ENCODE results near the gene THEMIS. TPM values are rescaled to one million over a fixed set of nuclear protein-coding genes. Genes with fewer than 3 reads are reported as not detected.
"Not testable (repeated sequence)": the region's sequence is repeated elsewhere in the genome, so short reads cannot be mapped to it uniquely, and the experiment has no call there.

Gene THEMIS
- total RNA-seq, 2 experiments from 2014 or later = 22.9 to 24.5 TPM

DNA sequence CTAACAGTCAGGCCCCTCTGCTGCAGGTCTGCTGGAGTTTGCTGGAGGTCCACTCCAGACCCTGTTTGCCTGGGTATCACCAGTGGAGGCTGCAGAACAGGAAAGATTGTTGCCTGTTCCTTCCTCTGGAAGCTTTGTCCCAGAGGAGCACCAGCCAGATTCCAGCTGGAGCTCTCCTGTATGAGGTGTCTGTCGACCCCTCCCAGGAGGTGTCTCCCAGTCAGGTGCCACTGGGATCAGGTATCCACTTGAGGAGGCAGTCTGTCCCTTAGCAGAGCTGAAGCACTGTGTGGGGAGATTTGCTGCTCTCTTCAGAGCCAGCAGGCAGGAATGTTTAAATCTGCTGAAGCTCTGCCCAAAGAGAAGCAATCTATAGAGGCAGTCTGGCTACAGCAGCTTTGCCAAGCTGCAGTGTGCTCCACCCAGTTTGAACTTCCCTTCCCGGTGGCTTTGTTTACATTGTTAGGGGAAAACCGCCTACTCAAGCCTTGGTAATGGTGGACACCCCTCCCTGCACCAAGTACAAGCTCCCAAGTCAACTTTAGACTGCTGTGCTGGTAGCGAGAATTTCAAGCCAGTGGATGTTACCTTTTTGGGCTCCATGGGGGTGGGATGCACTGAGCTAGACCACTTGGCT is 119.1 kb downstream of the THEMIS start:
- H3K4me3 Mint-ChIP-seq; ATAC-seq; intact Hi-C loops (cut with DNase I, micrococcal nuclease); DNase-seq; H3K27ac Mint-ChIP-seq; H3K9me3 Mint-ChIP-seq (ENCODE audit: low read depth); POLR2A ChIA-PET; H3K27me3 Mint-ChIP-seq: not testable (repeated sequence)
- Mint-ChIP-seq H3K4me1 (peaks cover 74% of the 10 kb centered on the region), H3K36me3 (ENCODE audit: low read depth) (peaks cover 20% of the 10 kb centered on the region)
- CTCF ChIA-PET = interaction anchor here (3.7 kb wide), 1 partner anchor 74 kb away, joined by 12 read pairs; no protein-coding TSS in a partner anchor

DNA sequence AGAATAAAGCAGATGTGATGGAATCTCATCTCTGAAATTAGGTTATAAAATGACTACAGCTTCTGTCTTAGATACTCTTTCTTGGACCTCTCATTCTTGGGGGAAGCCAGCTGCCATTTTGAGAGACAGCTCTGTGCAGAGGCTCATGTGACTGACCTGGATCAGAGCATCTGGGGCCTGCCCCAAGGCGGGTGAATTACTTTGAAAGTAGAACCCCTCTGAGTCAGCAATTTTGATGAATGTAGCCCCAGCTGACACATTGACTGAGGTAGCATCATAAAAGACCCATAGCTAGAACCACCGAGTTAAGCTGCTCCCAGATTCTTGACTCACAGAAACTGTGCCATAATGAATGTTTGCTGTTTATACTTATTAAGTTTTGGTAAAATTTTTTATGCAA is 124.5 kb downstream of the THEMIS start:
- Mint-ChIP-seq H3K36me3 (ENCODE audit: low read depth) (peaks cover 22% of the 10 kb centered on the region), H3K27ac (peak overlapping the region; percentile 73), H3K27me3 (no peaks in the 10 kb centered on the region), H3K4me1 (peaks cover 52% of the 10 kb centered on the region), H3K4me3 (no peak overlapping the region), H3K9me3 (ENCODE audit: low read depth) (peaks cover 7% of the 10 kb centered on the region)
- intact Hi-C loops (cut with DNase I, micrococcal nuclease) = loop anchor here in 1 of 2 experiments (2.0 kb wide), 1 partner anchor 14 kb away; no protein-coding TSS in a partner anchor
- CTCF ChIA-PET = interaction anchor here (0.6 to 1.9 kb wide), 4 partner anchors 10 to 79 kb away, joined by 3 to 6 read pairs (median 4); no protein-coding TSS in a partner anchor
- DNase-seq = peak; percentile 52
- ATAC-seq = peak; percentile 84
- POLR2A ChIA-PET = no interaction called here

DNA sequence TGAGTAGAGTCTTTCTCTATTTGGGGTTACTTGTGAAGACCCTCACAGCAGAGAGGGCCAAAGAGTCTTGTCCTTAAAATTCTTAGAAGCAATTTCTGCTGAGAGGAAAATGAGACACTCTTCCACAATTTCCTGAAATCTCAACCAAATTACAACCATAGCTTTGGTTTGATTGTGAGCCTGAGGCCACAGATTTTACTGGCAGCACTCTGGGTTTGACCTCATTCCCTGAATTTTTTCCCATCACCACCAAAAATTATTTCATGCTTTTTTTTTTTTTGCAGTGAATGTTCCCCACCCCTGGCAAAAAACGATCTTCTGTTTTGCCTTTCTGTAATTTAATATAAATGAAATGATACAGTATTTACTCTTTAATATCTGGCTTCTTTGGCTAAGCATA is 125.5 kb downstream of the THEMIS start:
- intact Hi-C loops (cut with DNase I, micrococcal nuclease) = no loop called here
- Mint-ChIP-seq H3K36me3 (ENCODE audit: low read depth) (peaks cover 30% of the 10 kb centered on the region), H3K4me3 (no peak overlapping the region), H3K27me3 (no peaks in the 10 kb centered on the region), H3K4me1 (peaks cover 51% of the 10 kb centered on the region), H3K27ac (peak overlapping the region; percentile 78), H3K9me3 (ENCODE audit: low read depth) (peaks cover 13% of the 10 kb centered on the region)
- DNase-seq (no peak), ATAC-seq (no peak)
- ChIA-PET CTCF (interaction anchor here (1.0 to 1.9 kb wide), 4 partner anchors 11 to 38 kb away, joined by 3 to 6 read pairs (median 4); no protein-coding TSS in a partner anchor), POLR2A (no interaction called here)

DNA sequence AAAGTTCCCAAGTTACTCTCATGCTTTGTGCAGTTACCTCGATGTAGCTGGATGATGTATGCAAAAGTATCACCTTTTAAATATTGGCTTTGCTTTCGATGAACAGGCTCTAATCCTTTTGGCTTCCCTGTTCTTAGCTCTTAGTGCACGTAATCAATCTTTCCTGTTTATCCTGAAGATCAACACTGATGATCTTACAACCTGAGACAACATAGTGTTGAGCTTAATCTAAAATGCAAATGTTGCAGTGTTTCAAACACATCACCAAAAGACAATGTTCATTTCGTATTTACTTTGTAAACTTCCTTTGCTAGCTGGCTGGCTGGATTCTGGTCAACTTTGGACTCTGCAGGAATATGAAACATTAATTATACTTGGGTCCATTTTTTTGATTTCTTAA is 132.1 kb downstream of the THEMIS start:
- ChIA-PET POLR2A (no interaction called here), CTCF (interaction anchor here (1.3 to 1.6 kb wide), 3 partner anchors 15 to 87 kb away, joined by 3 to 5 read pairs (median 3); no protein-coding TSS in a partner anchor)
- DNase-seq = no peak
- Mint-ChIP-seq H3K36me3 (ENCODE audit: low read depth) (peaks cover 15% of the 10 kb centered on the region), H3K27me3 (no peaks in the 10 kb centered on the region), H3K9me3 (ENCODE audit: low read depth) (peaks cover 14% of the 10 kb centered on the region), H3K4me1 (peaks cover 44% of the 10 kb centered on the region), H3K27ac (no peak overlapping the region), H3K4me3 (no peak overlapping the region)
- intact Hi-C loops (cut with DNase I, micrococcal nuclease) = no loop called here
- no peak for ATAC-seq

DNA sequence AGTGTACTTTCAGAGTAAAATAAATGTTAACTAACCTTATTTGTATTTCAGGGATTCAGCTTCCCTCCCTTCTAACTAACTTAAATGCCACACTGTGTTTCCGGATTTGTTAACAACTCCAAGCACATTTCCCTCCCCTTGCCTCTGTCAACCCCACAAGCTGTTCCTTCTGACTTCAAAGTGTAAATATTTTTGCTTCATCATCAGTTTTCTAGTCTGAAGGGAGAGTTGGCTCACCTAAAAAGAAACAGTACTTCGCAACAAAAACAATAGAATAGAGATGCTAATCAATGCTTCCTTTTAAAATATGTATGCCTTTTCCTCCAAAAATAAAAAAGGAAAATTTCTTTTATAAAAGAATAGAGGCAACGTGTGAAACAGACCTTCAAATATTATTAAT is 132.6 kb downstream of the THEMIS start:
- Mint-ChIP-seq H3K4me1 (peaks cover 48% of the 10 kb centered on the region), H3K27me3 (no peaks in the 10 kb centered on the region), H3K9me3 (ENCODE audit: low read depth) (peaks cover 14% of the 10 kb centered on the region), H3K36me3 (ENCODE audit: low read depth) (peaks cover 15% of the 10 kb centered on the region), H3K27ac (no peak overlapping the region), H3K4me3 (no peak overlapping the region)
- POLR2A ChIA-PET = no interaction called here
- intact Hi-C loops (cut with DNase I, micrococcal nuclease) = no loop called here
- DNase-seq = no peak
- CTCF ChIA-PET = interaction anchor here (1.3 to 1.6 kb wide), 3 partner anchors 14 to 87 kb away, joined by 3 to 5 read pairs (median 3); no protein-coding TSS in a partner anchor
- no peak for ATAC-seq

DNA sequence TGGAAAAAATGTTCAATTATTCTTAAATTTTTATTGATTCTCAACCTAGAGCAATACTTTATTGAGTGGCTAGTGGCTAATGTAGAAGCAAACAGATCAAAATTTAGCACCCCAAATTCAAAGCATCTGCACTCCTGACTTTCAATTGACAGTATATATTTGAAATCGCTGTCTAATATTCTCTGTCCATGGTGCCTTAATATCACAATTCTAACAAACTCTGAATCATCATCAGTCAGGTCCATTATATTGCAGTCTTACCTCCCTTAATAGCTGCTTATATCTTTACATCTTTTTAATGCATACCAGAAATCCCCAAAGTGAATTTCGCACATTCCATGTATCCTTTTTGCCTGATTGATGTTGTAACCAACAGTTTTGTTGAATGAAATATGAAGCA is 134.9 kb downstream of the THEMIS start:
- H3K27me3 Mint-ChIP-seq = no peaks in the 10 kb centered on the region
- ChIA-PET POLR2A (no interaction called here), CTCF (no interaction called here)
- peaks cover 67% of the 10 kb centered on the region for H3K4me1 Mint-ChIP-seq
- DNase-seq (no peak), ATAC-seq (no peak)
- intact Hi-C loops (cut with DNase I, micrococcal nuclease) = no loop called here
- H3K36me3 Mint-ChIP-seq (ENCODE audit: low read depth) = peaks cover 10% of the 10 kb centered on the region
- H3K27ac Mint-ChIP-seq = no peak overlapping the region
- no peak overlapping the region for H3K4me3 Mint-ChIP-seq
- peaks cover 7% of the 10 kb centered on the region for H3K9me3 Mint-ChIP-seq (ENCODE audit: low read depth)

DNA sequence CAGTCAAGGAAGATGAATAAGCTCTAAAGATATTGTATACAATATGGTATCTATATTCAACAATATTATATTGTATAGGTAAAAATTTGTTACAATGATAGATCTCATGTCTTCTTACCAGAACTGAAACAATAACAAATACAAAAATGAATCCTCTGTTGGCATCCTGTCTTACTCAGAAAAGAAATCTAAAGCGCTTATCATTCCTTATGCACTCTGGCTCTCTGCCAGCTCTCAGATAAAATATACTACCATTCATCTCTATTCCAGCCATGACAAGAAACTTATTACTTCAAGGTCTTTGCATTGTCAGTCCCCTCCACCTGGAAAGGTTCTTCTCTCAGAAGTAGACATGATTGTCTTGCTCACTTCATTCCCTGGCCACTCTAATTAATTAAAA is 138.6 kb downstream of the THEMIS start:
- ChIA-PET CTCF (interaction anchor here (0.6 to 1.6 kb wide), 5 partner anchors 12 to 562 kb away, joined by 3 to 5 read pairs (median 4); no protein-coding TSS in a partner anchor), POLR2A (no interaction called here)
- H3K4me1 Mint-ChIP-seq = peaks cover 57% of the 10 kb centered on the region
- no peak overlapping the region for H3K4me3 Mint-ChIP-seq
- ATAC-seq (peak; percentile 59), DNase-seq (peak; percentile 24)
- no peaks in the 10 kb centered on the region for H3K36me3 Mint-ChIP-seq (ENCODE audit: low read depth)
- H3K27me3 Mint-ChIP-seq = no peaks in the 10 kb centered on the region
- peak overlapping the region; percentile 40 for H3K27ac Mint-ChIP-seq
- peaks cover 5% of the 10 kb centered on the region for H3K9me3 Mint-ChIP-seq (ENCODE audit: low read depth)
- intact Hi-C loops (cut with DNase I, micrococcal nuclease) = loop anchor here in 1 of 2 experiments (2.0 kb wide), 1 partner anchor 15 kb away; no protein-coding TSS in a partner anchor

DNA sequence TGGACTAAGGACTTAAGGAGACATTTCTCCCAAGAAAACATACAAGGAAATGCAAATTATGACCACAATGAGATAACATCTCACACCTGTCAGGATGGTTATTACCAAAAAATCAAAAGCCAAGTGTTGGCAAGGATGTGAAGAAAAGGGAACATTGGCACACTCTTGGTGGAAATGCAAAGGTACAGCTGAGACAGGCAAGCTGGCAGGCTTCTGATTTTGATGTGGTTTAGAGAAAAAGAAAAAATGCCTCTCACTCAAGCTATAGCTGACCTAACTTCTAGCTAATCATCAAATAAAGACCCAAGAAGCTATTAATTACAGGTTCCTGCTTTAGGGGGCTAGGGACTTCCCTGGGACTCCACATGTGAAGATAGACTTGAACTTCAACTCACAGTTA is 139.8 kb downstream of the THEMIS start:
- ATAC-seq = no peak
- Mint-ChIP-seq H3K27ac (no peak overlapping the region), H3K4me3 (no peak overlapping the region), H3K36me3 (ENCODE audit: low read depth) (peaks cover 3% of the 10 kb centered on the region), H3K27me3 (no peaks in the 10 kb centered on the region), H3K4me1 (peaks cover 56% of the 10 kb centered on the region), H3K9me3 (ENCODE audit: low read depth) (peaks cover 5% of the 10 kb centered on the region)
- no peak for DNase-seq
- intact Hi-C loops (cut with DNase I, micrococcal nuclease) = no loop called here
- POLR2A ChIA-PET = interaction anchor here (1.1 kb wide), 1 partner anchor 238 kb away, joined by 3 read pairs; no protein-coding TSS in a partner anchor
- CTCF ChIA-PET = interaction anchor here (0.9 to 1.8 kb wide), 3 partner anchors 10 to 47 kb away, joined by 3 to 6 read pairs (median 4); no protein-coding TSS in a partner anchor

DNA sequence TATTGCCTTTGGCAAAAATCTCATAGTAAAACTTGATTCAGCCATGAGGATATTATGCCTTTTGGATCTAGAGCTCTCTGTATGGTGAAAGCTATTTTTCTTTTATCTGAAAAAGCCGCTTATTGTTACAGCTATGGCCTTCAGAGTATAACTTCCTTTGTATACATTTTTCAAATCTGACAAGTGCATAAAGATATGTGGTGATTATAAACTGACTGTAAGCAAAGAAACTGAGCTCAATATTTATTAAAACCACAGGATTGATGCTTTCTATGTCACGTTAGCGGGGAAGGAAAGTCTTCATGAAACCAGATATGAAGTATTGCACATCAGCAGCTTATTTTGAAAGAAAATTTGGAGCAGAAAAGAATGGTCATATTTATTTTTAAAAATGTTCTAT is 151.8 kb downstream of the THEMIS start:
- intact Hi-C loops (cut with DNase I, micrococcal nuclease) = loop anchor here in 1 of 2 experiments (2.0 to 5.0 kb wide), 2 partner anchors 64 to 223 kb away; no protein-coding TSS in a partner anchor
- Mint-ChIP-seq H3K36me3 (ENCODE audit: low read depth) (peaks cover 9% of the 10 kb centered on the region), H3K27me3 (no peaks in the 10 kb centered on the region), H3K9me3 (ENCODE audit: low read depth) (peaks cover 4% of the 10 kb centered on the region), H3K27ac (peak overlapping the region; percentile 40), H3K4me1 (peaks cover 59% of the 10 kb centered on the region), H3K4me3 (no peak overlapping the region)
- DNase-seq = no peak
- CTCF ChIA-PET = interaction anchor here (0.6 to 2.5 kb wide), 5 partner anchors 10 to 1782 kb away, joined by 3 to 13 read pairs (median 3); no protein-coding TSS in a partner anchor
- no peak for ATAC-seq
- POLR2A ChIA-PET = no interaction called here

DNA sequence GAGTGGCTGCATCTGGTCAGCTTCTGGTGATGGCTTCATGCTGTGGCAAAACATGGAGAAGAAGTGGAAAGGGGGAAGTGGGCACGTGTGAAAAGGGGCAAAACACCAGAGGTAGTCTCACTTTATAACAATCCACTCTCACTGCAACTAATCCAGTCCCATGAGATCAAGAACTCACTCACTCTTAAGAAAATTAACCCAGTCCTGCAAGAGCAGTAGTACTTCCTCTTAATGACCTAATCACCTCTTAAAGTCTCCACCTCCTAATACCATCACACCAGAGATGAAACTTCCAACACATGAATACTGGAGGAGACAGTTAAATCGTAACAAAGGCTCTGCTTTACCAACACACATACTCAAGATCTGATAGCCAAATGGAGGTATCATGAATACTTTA is 152.6 kb downstream of the THEMIS start:
- ChIA-PET POLR2A (no interaction called here), CTCF (interaction anchor here (0.6 to 1.0 kb wide), 2 partner anchors 73 to 112 kb away, joined by 3 to 4 read pairs; no protein-coding TSS in a partner anchor)
- H3K27me3 Mint-ChIP-seq = no peaks in the 10 kb centered on the region
- peaks cover 61% of the 10 kb centered on the region for H3K4me1 Mint-ChIP-seq
- peaks cover 11% of the 10 kb centered on the region for H3K36me3 Mint-ChIP-seq (ENCODE audit: low read depth)
- intact Hi-C loops (cut with DNase I, micrococcal nuclease) = loop anchor here in 1 of 2 experiments (2.0 to 5.0 kb wide), 2 partner anchors 65 to 224 kb away; no protein-coding TSS in a partner anchor
- ATAC-seq (peak; percentile 76), DNase-seq (no peak)
- H3K27ac Mint-ChIP-seq = peak overlapping the region; percentile 83
- peak overlapping the region; percentile 23 for H3K4me3 Mint-ChIP-seq
- peaks cover 4% of the 10 kb centered on the region for H3K9me3 Mint-ChIP-seq (ENCODE audit: low read depth)

DNA sequence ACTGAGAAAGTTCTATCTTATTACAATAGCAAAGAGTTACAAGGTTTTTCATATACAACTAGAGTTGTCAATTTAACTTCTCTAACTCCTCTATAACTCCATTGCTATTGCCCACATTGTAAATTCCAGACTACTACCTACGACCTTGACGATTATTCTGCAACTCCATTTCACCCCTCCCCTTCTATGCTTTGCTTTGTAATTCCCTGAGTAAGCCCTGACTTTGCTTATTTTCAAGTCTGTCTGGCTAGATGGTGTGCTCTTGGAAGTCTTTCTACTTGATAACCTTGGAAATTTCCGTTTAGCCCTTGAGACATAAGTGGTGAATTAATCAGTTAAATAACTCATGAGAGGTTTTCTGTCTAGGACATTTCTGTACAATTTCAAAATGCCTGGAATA is 162.4 kb downstream of the THEMIS start:
- H3K4me3 Mint-ChIP-seq = no peak overlapping the region
- CTCF ChIA-PET = interaction anchor here (0.6 to 4.3 kb wide), 8 partner anchors 17 to 590 kb away, joined by 3 to 28 read pairs (median 10); no protein-coding TSS in a partner anchor
- DNase-seq (no peak), ATAC-seq (no peak)
- POLR2A ChIA-PET = no interaction called here
- intact Hi-C loops (cut with DNase I, micrococcal nuclease) = loop anchor here (5.0 kb wide), 3 partner anchors 234 to 1514 kb away; partner anchors contain the start of gene PTPRK (in 1 of the 2)
- H3K9me3 Mint-ChIP-seq (ENCODE audit: low read depth) = no peaks in the 10 kb centered on the region
- peaks cover 5% of the 10 kb centered on the region for H3K36me3 Mint-ChIP-seq (ENCODE audit: low read depth)
- no peak overlapping the region for H3K27ac Mint-ChIP-seq
- no peaks in the 10 kb centered on the region for H3K27me3 Mint-ChIP-seq
- H3K4me1 Mint-ChIP-seq = peaks cover 41% of the 10 kb centered on the region
